AG10803 (cell line): ENCODE results near the gene WWP2.

Source experiments
- DNase-seq: peaks from one replicate; pipeline ENCODE4 v3.0.0; 2010; ENCODE audit warnings: low read depth
- H3K4me3 ChIP-seq: 2 replicates; pipeline ENCODE4 v1.5.1; 2011; ENCODE audit warnings: mild to moderate bottlenecking, low read length, control low read depth
- CTCF ChIP-seq: conservative IDR thresholded peaks from 2 replicates; pipeline ENCODE4 v1.5.1; 2011; ENCODE audit warnings: mild to moderate bottlenecking, low read length, control low read depth, inconsistent platforms

WWP2 gene

DNA sequence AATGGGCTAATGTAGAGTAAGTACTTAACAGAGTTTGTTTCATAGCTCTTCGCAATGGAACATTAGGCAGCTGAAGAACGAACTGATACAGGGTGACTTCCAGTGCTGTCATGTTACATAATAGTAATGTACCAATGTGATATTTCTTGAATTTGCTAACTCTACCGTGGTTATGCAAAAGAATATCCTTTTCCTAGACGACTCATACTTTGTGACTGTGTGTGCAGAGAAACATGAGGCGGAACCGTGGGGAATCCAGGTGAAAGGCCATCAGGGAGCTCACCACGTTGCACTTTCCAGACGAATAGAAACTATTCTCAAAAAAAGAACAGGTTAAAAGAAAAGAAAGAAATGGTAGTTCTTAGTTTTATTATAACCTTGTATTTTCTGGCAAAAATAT, 20.6 kb upstream of the WWP2 start:
- H3K4me3 ChIP-seq, result no peak overlapping the region
- DNase-seq, result no peak
- no peak for TF ChIP-seq CTCF

- H3K4me3 ChIP-seq, result no peak overlapping the region
- no peak for DNase-seq
- no peak for TF ChIP-seq CTCF
Observed at GRCh38 chr16:69741951-69742904, 19.9 kb upstream of the WWP2 start.

DNA sequence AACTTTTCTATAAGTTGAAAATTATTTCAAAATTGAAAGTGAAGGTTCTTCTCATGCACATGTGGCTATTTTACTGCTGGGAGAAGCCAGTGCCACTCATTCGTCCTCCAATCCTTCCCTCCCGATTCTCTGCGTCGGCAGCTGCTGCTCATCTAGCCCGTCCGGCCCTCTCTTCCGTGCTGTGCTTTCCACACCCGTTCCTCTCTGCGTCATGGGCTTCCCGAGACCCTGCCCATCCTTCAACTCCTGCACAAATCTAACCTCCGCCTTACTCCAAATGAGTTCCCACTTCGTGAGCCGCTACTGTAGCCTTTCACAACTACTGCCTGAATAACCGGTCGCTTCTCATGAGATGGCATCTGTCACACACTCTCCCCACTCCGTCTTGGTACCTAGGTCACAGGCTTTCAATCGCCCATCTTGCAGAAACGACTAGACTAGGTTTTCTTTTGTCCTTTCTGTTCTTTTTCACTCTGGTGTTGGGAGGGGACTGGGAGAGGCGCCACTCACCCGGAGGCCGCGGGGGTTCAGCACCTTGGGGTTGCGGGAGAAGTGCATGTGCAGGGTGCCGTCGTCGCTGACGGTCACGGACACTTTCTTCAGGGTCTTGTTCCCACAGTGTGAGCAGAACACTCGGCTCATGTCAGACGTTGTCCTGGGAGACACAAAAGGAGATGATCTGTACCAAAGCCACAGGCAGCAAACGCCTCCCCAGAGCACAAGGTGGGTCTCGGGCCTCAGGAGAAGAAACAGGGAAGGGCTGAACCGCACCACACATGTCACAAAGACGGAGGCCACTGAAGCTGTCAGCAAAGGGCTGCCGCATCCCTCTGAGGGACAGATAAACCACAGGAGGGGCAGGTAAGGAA, 17.5 kb upstream of the WWP2 start:
- DNase-seq, result no peak
- H3K4me3 ChIP-seq, result no peak overlapping the region
- TF ChIP-seq CTCF, result no peak

- TF ChIP-seq CTCF, result no peak
- no peak for DNase-seq
- no peak overlapping the region for H3K4me3 ChIP-seq
Observed at GRCh38 chr16:69745232-69745612, 16.9 kb upstream of the WWP2 start.

DNA sequence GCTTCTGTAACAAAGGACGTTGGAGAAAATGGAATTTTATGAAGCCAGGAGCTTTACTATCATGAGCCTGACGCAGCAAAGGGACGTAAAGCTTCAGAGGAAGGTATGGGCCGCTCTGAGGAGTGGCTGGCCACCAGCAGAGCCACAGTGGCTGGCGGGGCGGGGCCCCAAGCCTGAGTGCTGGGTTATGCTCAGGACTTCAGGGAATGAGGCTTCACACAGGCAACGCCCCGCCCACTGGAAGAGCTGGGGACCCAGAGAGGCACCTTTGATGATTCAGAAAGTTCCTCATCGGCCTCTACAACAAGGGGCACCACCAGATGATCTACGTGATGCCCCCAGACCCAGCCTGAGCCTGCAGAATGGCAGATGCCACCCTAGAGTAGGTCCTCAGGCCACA, 16.2 kb upstream of the WWP2 start:
- DNase-seq, result no peak
- no peak overlapping the region for H3K4me3 ChIP-seq
- no peak for TF ChIP-seq CTCF

DNA sequence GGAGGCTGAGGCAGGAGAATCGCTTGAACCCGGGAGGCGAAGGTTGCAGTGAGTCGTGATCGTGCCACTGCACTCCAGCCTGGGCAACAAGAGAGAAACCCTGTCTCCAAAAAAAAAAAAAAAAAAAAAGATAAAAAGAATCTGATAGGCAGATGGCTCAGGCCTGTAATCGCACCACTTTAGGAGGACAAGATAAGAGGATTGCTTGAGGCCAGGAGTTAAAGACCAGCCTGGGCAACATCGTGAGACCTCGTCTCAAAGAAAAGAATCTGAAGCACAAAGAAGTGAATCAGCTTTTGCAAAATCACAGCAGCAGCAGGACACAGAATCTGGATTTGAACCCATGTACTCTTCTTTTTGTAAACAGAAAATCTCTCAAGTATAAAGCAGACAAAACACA, 15.0 kb upstream of the WWP2 start:
- H3K4me3 ChIP-seq, result no peak overlapping the region
- no peak for TF ChIP-seq CTCF
- no peak for DNase-seq
